ENCODE results near the gene ZNF281. TPM values are rescaled to one million over a fixed set of nuclear protein-coding genes. Genes with fewer than 3 reads are reported as not detected.
"Not testable (repeated sequence)": the region's sequence is repeated elsewhere in the genome, so short reads cannot be mapped to it uniquely, and the experiment has no call there.

Gene ZNF281
- total and polyA plus RNA-seq, 9 of the 15 experiments (the other 6 are each of a cell fraction or from before 2014, with no cell fraction given) = 9.6 to 24.9 (median 16.5) TPM

GRCh38 chr1:200414657-200415056 is 4.8 kb upstream of the ZNF281 start:
- DNase-seq (ENCODE audit: extremely low read depth in 1 of 4, low spot score in 3 of 4) (no peak), FAIRE-seq (no peak), ATAC-seq (no peak)
- intact Hi-C loops (cut with micrococcal nuclease) = no loop called here
- WGBS (ENCODE audit: insufficient coverage, low coverage, missing lambda C conversion rate) = 35% methylated on average over 4 of the region's 4 CpGs
- no peaks in the 10 kb centered on the region for H3K27me3 ChIP-seq (ENCODE audit: control insufficient read depth in 2 of 2, insufficient read depth in 2 of 2, low read length in 2 of 2)
- H3K4me2 ChIP-seq (ENCODE audit: insufficient read depth, low read length) = no peak overlapping the region
- no peak overlapping the region for H3K4me3 ChIP-seq
- no peaks in the 10 kb centered on the region for H3K36me3 ChIP-seq (ENCODE audit: control insufficient read depth, insufficient read depth, low read length)
- no peak overlapping the region for H2AFZ ChIP-seq (ENCODE audit: low read depth, low read length)
- no peak overlapping the region for H3K27ac ChIP-seq (ENCODE audit: extremely low read depth, low read depth, low read length)
- H3K9me1 ChIP-seq (ENCODE audit: control insufficient read depth, insufficient read depth, low read length) = no peaks in the 10 kb centered on the region
- CTCF ChIA-PET (ENCODE audit: low intra/inter-chr PET ratio) = no interaction called here
- in situ Hi-C loops (cut with MboI) = no loop called here
- H3K79me2 ChIP-seq (ENCODE audit: control insufficient read depth, insufficient read depth, low read length) = peaks cover 2% of the 10 kb centered on the region
- TF ChIP-seq ZFP1 (CRISPR knock-in tag; IDR thresholded peaks at IDR 0.05) (no peak), ETV5 (CRISPR knock-in tag; IDR thresholded peaks at IDR 0.05; ENCODE audit: low read depth) (no peak), ZC3H8 (IDR thresholded peaks at IDR 0.05) (no peak), ZBTB17 (CRISPR knock-in tag; IDR thresholded peaks at IDR 0.05) (no peak), ZKSCAN8 (CRISPR knock-in tag; IDR thresholded peaks at IDR 0.05) (no peak), KAT8 (IDR thresholded peaks at IDR 0.05; ENCODE audit: low read depth) (no peak)
- POLR2A ChIA-PET = interaction anchor here (0.8 kb wide), 1 partner anchor 10 kb away, joined by 5 read pairs; no protein-coding TSS in a partner anchor
- no peaks in the 10 kb centered on the region for H3K9me3 ChIP-seq (replicated peaks; ENCODE audit: control insufficient read depth, insufficient read depth, low read depth, low read length)
- BruUV-seq (replicated peaks) = no TSS peak
- peaks cover 4 to 8% of the 10 kb centered on the region in 2 experiments; a peak in 4 of 5 replicates for H3K4me1 ChIP-seq (replicated peaks in 1 of 2; ENCODE audit: control insufficient read depth in 2 of 2, insufficient read depth in 2 of 2, low read length in 2 of 2)
- no peaks in the 10 kb centered on the region for H4K20me1 ChIP-seq (replicated peaks; ENCODE audit: control insufficient read depth, insufficient read depth, low read length)
- H3K9ac ChIP-seq (ENCODE audit: insufficient read depth in 1 of 2, low read depth in 2 of 2, low read length in 2 of 2) = no peak overlapping the region

GRCh38 chr1:200413766-200414165 is 3.9 kb upstream of the ZNF281 start:
- in situ Hi-C loops (cut with MboI); CTCF ChIA-PET (ENCODE audit: low intra/inter-chr PET ratio): not testable (repeated sequence)

More at GRCh38 chr1:200413766-200414165, 3.9 kb upstream of the ZNF281 start:
- POLR2A ChIA-PET = interaction anchor here (0.5 to 0.7 kb wide), 2 partner anchors 7 to 405 kb away, joined by 3 to 4 read pairs; no protein-coding TSS in a partner anchor
- H3K4me2 ChIP-seq (ENCODE audit: insufficient read depth, low read length); H4K20me1 ChIP-seq (replicated peaks; ENCODE audit: control insufficient read depth, insufficient read depth, low read length); DNase-seq (ENCODE audit: extremely low read depth in 1 of 4, low spot score in 3 of 4); BruUV-seq (replicated peaks); H3K36me3 ChIP-seq (ENCODE audit: control insufficient read depth, insufficient read depth, low read length); H3K9me3 ChIP-seq (replicated peaks; ENCODE audit: control insufficient read depth, insufficient read depth, low read depth, low read length); ATAC-seq; H3K27me3 ChIP-seq (ENCODE audit: control insufficient read depth in 2 of 2, insufficient read depth in 2 of 2, low read length in 2 of 2); H3K9ac ChIP-seq (ENCODE audit: insufficient read depth in 1 of 2, low read depth in 2 of 2, low read length in 2 of 2); FAIRE-seq; H2AFZ ChIP-seq (ENCODE audit: low read depth, low read length); intact Hi-C loops (cut with micrococcal nuclease); H3K4me3 ChIP-seq; H3K9me1 ChIP-seq (ENCODE audit: control insufficient read depth, insufficient read depth, low read length); H3K27ac ChIP-seq (ENCODE audit: extremely low read depth, low read depth, low read length): not testable (repeated sequence)
- 46% methylated on average over 9 of the region's 11 CpGs for WGBS (ENCODE audit: insufficient coverage, low coverage, missing lambda C conversion rate)
- H3K79me2 ChIP-seq (ENCODE audit: control insufficient read depth, insufficient read depth, low read length) = peaks cover 11% of the 10 kb centered on the region
- peak; percentile 52 for TF ChIP-seq CEBPB (tag; IDR thresholded peaks at IDR 0.05)
- peaks cover 10 to 13% of the 10 kb centered on the region in 2 experiments; a peak in 4 of 5 replicates for H3K4me1 ChIP-seq (replicated peaks in 1 of 2; ENCODE audit: control insufficient read depth in 2 of 2, insufficient read depth in 2 of 2, low read length in 2 of 2)

Data from K562 (cell line).